ENCODE measurements around the gene INCA1.

INCA1 gene

GRCh38 chr17:4947411-4948165, 49.7 kb downstream of the INCA1 start:
- DNase-seq, result peak; percentile 65

- DNase-seq, result no peak
Observed at GRCh38 chr17:4947010-4947410, 50.3 kb downstream of the INCA1 start.

- no peak for DNase-seq
Observed at GRCh38 chr17:4946312-4946976, 50.9 kb downstream of the INCA1 start.

GRCh38 chr17:4945944-4946280, 51.4 kb downstream of the INCA1 start:
- DNase-seq, result no peak

GRCh38 chr17:4945176-4945943, 52.0 kb downstream of the INCA1 start:
- DNase-seq, result peak; percentile 72

- no peak for DNase-seq
Observed at GRCh38 chr17:4944554-4945175, 52.7 kb downstream of the INCA1 start.

- DNase-seq, result peak; percentile 43
Observed at GRCh38 chr17:4944163-4944553, 53.2 kb downstream of the INCA1 start.

GRCh38 chr17:4942760-4943508, 54.4 kb downstream of the INCA1 start:
- no peak for DNase-seq

- no peak for DNase-seq
Observed at GRCh38 chr17:4941319-4941610, 56.1 kb downstream of the INCA1 start.

- peak; percentile 43 for DNase-seq
Observed at GRCh38 chr17:4940555-4941318, 56.6 kb downstream of the INCA1 start.

GRCh38 chr17:4939796-4940554, 57.3 kb downstream of the INCA1 start, which contains the start of the genes RNF167 and SLC25A11:
TSS of gene RNF167 (plus strand) at chr17:4940268. CDS start at chr17:4940910, 642 bp downstream.
TSS of gene SLC25A11 (minus strand) at chr17:4940046. CDS start at chr17:4939910, 136 bp downstream.
- DNase-seq, result peak; percentile 98

- DNase-seq, result no peak
Observed at GRCh38 chr17:4939546-4939795, 57.9 kb downstream of the INCA1 start.

- no peak for DNase-seq
Observed at GRCh38 chr17:4938688-4939545, 58.4 kb downstream of the INCA1 start.

All from activated effector memory CD4-positive, alpha-beta T cell treated with Interleukin-2 at 50 U/mL for 16 hours (primary cell).